K562 (cell line): ENCODE results near the gene SLC16A14. TPM values are rescaled to one million over a fixed set of nuclear protein-coding genes. Genes with fewer than 3 reads are reported as not detected.

ENCODE experiments used
- FOSL1 ChIP-seq: fragments of 200-800 bp; sonication (Bioruptor generic); conservative IDR thresholded peaks from 2 replicates; pipeline ENCODE4 v1.6.1; 2016; ENCODE audit warnings: missing genetic modification characterization, missing compliant biosample characterization
- HDGF ChIP-seq: fragments of 450-650 bp; IDR thresholded peaks from 2 replicates; pipeline ENCODE4 v1.6.1; 2016
- MGA ChIP-seq: fragments of 450-650 bp; IDR thresholded peaks from 2 replicates; pipeline ENCODE4 v1.6.1; 2016; ENCODE audit warnings: mild to moderate bottlenecking, moderate library complexity
- NKRF ChIP-seq: fragments of 450-650 bp; IDR thresholded peaks from 2 replicates; pipeline ENCODE4 v1.6.1; 2016; ENCODE audit warnings: borderline replicate concordance
- POLR2AphosphoS5 ChIP-seq: IDR thresholded peaks from 2 replicates; pipeline ENCODE4 v1.6.1; 2011; ENCODE audit warnings: mild to moderate bottlenecking, low read depth, low read length, moderate library complexity; ENCODE audit not compliant: control insufficient read depth, insufficient read depth
- TAF7 ChIP-seq: fragments of 450-650 bp; IDR thresholded peaks from 2 replicates; pipeline ENCODE4 v1.6.1; 2016; ENCODE audit warnings: missing genetic modification characterization, missing compliant biosample characterization
- UBTF ChIP-seq, 2 experiments: IDR thresholded peaks; 2 replicates each; pipeline ENCODE4 v1.6.1; 2012; ENCODE audit warnings: improper control_type of control experiment in 2 of 2, low read depth in 2 of 2, low read length in 2 of 2, borderline replicate concordance in 1 of 2
- ZNF408 ChIP-seq: fragments of 250-450 bp; sonication (Bioruptor Pico); IDR thresholded peaks from 2 replicates; pipeline ENCODE4 v1.4.0; 2020; ENCODE audit warnings: low read depth, mild to moderate bottlenecking, moderate library complexity
- polyA plus RNA-seq, 8 experiments: library from polyadenylated mRNA; depleted of rRNA in 4 of 8; stranded (reverse) in 5 of 8; unstranded in 3 of 8; fragments of >200 nt; fragmentation: Nextera tagmentation in 2 of 8; fragmentation: Illumina TruSeq in 1 of 8; extraction: Ambion mirVana in 2 of 8; extraction: Trizol in 1 of 8; gene quantifications; 2 replicates each; pipeline versions ENCODE4 v1.2.1 to v1.2.3, GENCODE V29; 2011 to 2014; ENCODE audit warnings: inconsistent platforms in 1 of 8, missing spikeins in 1 of 8
- total RNA-seq, 7 experiments: library from RNA; depleted of rRNA in 6 of 7; stranded (reverse); fragments of >200 nt in 6 of 7; fragmentation: Illumina TruSeq in 2 of 7; extraction: Trizol in 2 of 7; gene quantifications; 2 replicates each; pipeline versions ENCODE4 v1.2.1 to v1.2.3, GENCODE V29; 2011 to 2021; ENCODE audit warnings: low replicate concordance in 1 of 7

Gene SLC16A14
- total and polyA plus RNA-seq, 9 of the 15 experiments (the other 6 are each of a cell fraction or from before 2014, with no cell fraction given), result not detected

GRCh38 chr2:230010501-230010900, 58.2 kb downstream of the SLC16A14 start (continued):
- TF ChIP-seq NKRF (no peak), TAF7 (tag) (no peak), HDGF (no peak), MGA (no peak), ZNF408 (CRISPR knock-in tag) (no peak), UBTF (IDR thresholded peaks at IDR 0.05; ENCODE audit: borderline replicate concordance in 1 of 2, low read depth in 2 of 2, low read length in 2 of 2) (no peak), POLR2AphosphoS5 (peak; percentile 80), FOSL1 (tag) (no peak)
